HEK293 (cell line): Measurements from ENCODE around the gene ADAMTS14.

ENCODE experiments used
- CTCF ChIA-PET: fragments of 350-600 bp; formaldehyde crosslinking; extraction: SDS; loops from one replicate; lab custom pipeline; 2021; ENCODE audit warnings: antibody characterized with exemption; lab: Yijun Ruan, JAX
- POLR2A ChIA-PET: fragments of 300-600 bp; formaldehyde crosslinking; extraction: SDS; loops from one replicate; lab custom pipeline; 2020; ENCODE audit warnings: antibody characterized with exemption, inconsistent platforms; lab: Yijun Ruan, JAX
- H3K27ac ChIP-seq: fragments of 200-500 bp; sonication (Bioruptor generic); 2 replicates; pipeline ENCODE4 v1.5.1; 2014; ENCODE audit warnings: low read depth, low read length, control low read depth, inconsistent platforms; ENCODE audit errors: extremely low read depth
- H3K36me3 ChIP-seq, 2 experiments: fragments of 200-500 bp in 1 of 2; sonication (Bioruptor generic) in 1 of 2; 1 replicate in 1 of 2; 2 replicates in 1 of 2; pipeline ENCODE4 v1.5.1; 2014 to 2017; ENCODE audit warnings: inconsistent platforms in 2 of 2, low read length in 2 of 2; ENCODE audit not compliant: control insufficient read depth in 2 of 2, insufficient read depth in 1 of 2
- H3K4me1 ChIP-seq: fragments of 200-500 bp; sonication (Bioruptor generic); 2 replicates; pipeline ENCODE4 v1.5.1; 2014; ENCODE audit warnings: mild to moderate bottlenecking, low read length, inconsistent platforms; ENCODE audit not compliant: control insufficient read depth, insufficient read depth
- H3K4me3 ChIP-seq: 2 replicates; pipeline ENCODE4 v1.5.1; 2011; ENCODE audit warnings: low read depth, mild to moderate bottlenecking, control low read depth, low read length, moderate library complexity
- H3K9me3 ChIP-seq: fragments of 200-500 bp; sonication (Bioruptor generic); 2 replicates; pipeline ENCODE4 v1.5.1; 2014; ENCODE audit warnings: low read depth, low read length, inconsistent platforms; ENCODE audit not compliant: control insufficient read depth, insufficient read depth
- BCL11A ChIP-seq: fragments of 450-650 bp; formaldehyde crosslinking; IDR thresholded peaks from 2 replicates; pipeline ENCODE4 v1.5.1; 2016; ENCODE audit warnings: low read depth, missing biosample characterization, missing genetic modification characterization
- GLIS1 ChIP-seq: fragments of 450-650 bp; formaldehyde crosslinking; IDR thresholded peaks from 2 replicates; pipeline ENCODE4 v1.5.1; 2016; ENCODE audit warnings: missing biosample characterization, missing genetic modification characterization
- HIC1 ChIP-seq: fragments of 450-650 bp; formaldehyde crosslinking; IDR thresholded peaks from 2 replicates; pipeline ENCODE4 v1.5.1; 2016; ENCODE audit warnings: missing biosample characterization, missing genetic modification characterization
- HOXC10 ChIP-seq: sonication (generic); formaldehyde crosslinking; IDR thresholded peaks from 2 replicates; pipeline ENCODE4 v1.8.1; 2023; ENCODE audit warnings: mild to moderate bottlenecking, missing genetic modification reagents
- OSR2 ChIP-seq: fragments of 450-650 bp; formaldehyde crosslinking; IDR thresholded peaks from 2 replicates; pipeline ENCODE4 v1.5.1; 2016; ENCODE audit warnings: missing biosample characterization, missing genetic modification characterization
- PRDM4 ChIP-seq: fragments of 450-650 bp; formaldehyde crosslinking; IDR thresholded peaks from 2 replicates; pipeline ENCODE4 v1.5.1; 2017; ENCODE audit warnings: missing biosample characterization, missing genetic modification characterization
- ZIC2 ChIP-seq: fragments of 450-650 bp; formaldehyde crosslinking; IDR thresholded peaks from 2 replicates; pipeline ENCODE4 v1.5.1; 2016; ENCODE audit warnings: missing biosample characterization, missing genetic modification characterization
- ZNF175 ChIP-seq: fragments of 450-650 bp; formaldehyde crosslinking; IDR thresholded peaks from 2 replicates; pipeline ENCODE4 v1.5.1; 2016; ENCODE audit warnings: missing biosample characterization, missing genetic modification characterization
- ZNF184 ChIP-seq: fragments of 450-650 bp; IDR thresholded peaks from 2 replicates; pipeline ENCODE4 v1.5.1; 2018; ENCODE audit warnings: missing biosample characterization, mild to moderate bottlenecking, missing genetic modification characterization
- ZNF274 ChIP-seq, 2 experiments: fragments of 200-500 bp in 1 of 2; fragments of 450-650 bp in 1 of 2; sonication (Bioruptor generic) in 1 of 2; formaldehyde crosslinking in 1 of 2; IDR thresholded peaks; 2 replicates each; pipeline versions ENCODE4 v1.5.1 to v1.6.1; 2014 to 2016; ENCODE audit warnings: borderline replicate concordance in 1 of 2, inconsistent platforms in 1 of 2, low read length in 1 of 2, missing biosample characterization in 1 of 2, missing genetic modification characterization in 1 of 2
- ZNF302 ChIP-seq: fragments of 450-650 bp; formaldehyde crosslinking; IDR thresholded peaks from 2 replicates; pipeline ENCODE4 v1.5.1; 2016; ENCODE audit warnings: missing biosample characterization, missing genetic modification characterization, low read depth
- ZNF341 ChIP-seq: fragments of 450-650 bp; formaldehyde crosslinking; IDR thresholded peaks from 2 replicates; pipeline ENCODE4; 2016; ENCODE audit warnings: low read depth, missing biosample characterization, missing genetic modification characterization
- ZNF354C ChIP-seq: fragments of 450-650 bp; formaldehyde crosslinking; IDR thresholded peaks from 2 replicates; pipeline ENCODE4 v1.5.1; 2016; ENCODE audit warnings: missing biosample characterization, missing genetic modification characterization, low read depth, borderline replicate concordance
- ZNF404 ChIP-seq: fragments of 450-650 bp; formaldehyde crosslinking; IDR thresholded peaks from 2 replicates; pipeline ENCODE4 v1.5.1; 2017; ENCODE audit warnings: missing biosample characterization, missing genetic modification characterization
- ZNF747 ChIP-seq: fragments of 450-650 bp; formaldehyde crosslinking; IDR thresholded peaks from 2 replicates; pipeline ENCODE4 v1.5.1; 2016; ENCODE audit warnings: missing biosample characterization, missing genetic modification characterization

The ADAMTS14 gene

GRCh38 chr10:70690589-70690988 is 18.3 kb downstream of the ADAMTS14 start:
- no peaks in the 10 kb centered on the region for H3K4me1 ChIP-seq
- TF ChIP-seq ZIC2 (tag by site-specific recombination) (peak; percentile 19; the same call in 1 of the 2 replicates), ZNF274 (IDR thresholded peaks at IDR 0.05; ENCODE audit: low read length) (no peak), ZNF274 (tag by site-specific recombination; IDR thresholded peaks at IDR 0.05; ENCODE audit: borderline replicate concordance) (no peak)
- no peak overlapping the region for H3K27ac ChIP-seq
- no peaks in the 10 kb centered on the region for H3K9me3 ChIP-seq
- CTCF ChIA-PET, result no interaction called here
- H3K36me3 ChIP-seq, result no peaks in the 10 kb centered on the region
- no peak overlapping the region for H3K4me3 ChIP-seq
- POLR2A ChIA-PET, result no interaction called here

- Histone ChIP-seq H3K4me3 (no peak overlapping the region), H3K36me3 (no peaks in the 10 kb centered on the region), H3K4me1 (no peaks in the 10 kb centered on the region), H3K9me3 (no peaks in the 10 kb centered on the region), H3K27ac (no peak overlapping the region)
- TF ChIP-seq HOXC10 (CRISPR knock-in tag) (no peak), HIC1 (no peak), ZNF404 (tag by site-specific recombination) (no peak), ZNF302 (no peak), ZNF341 (tag by site-specific recombination) (no peak), ZNF747 (no peak), ZNF354C (tag by site-specific recombination) (no peak), OSR2 (tag by site-specific recombination) (no peak), ZNF175 (no peak), BCL11A (no peak), ZNF184 (no peak)
- POLR2A ChIA-PET, result no interaction called here
- CTCF ChIA-PET, result interaction anchor here (0.5 to 0.6 kb wide), 2 partner anchors 47 to 143 kb away, joined by 3 to 4 read pairs; no protein-coding TSS in a partner anchor
Observed at GRCh38 chr10:70691611-70692010, 19.3 kb downstream of the ADAMTS14 start.

- ChIA-PET POLR2A (no interaction called here), CTCF (interaction anchor here (0.5 kb wide), 1 partner anchor 144 kb away, joined by 3 read pairs; no protein-coding TSS in a partner anchor)
- Histone ChIP-seq H3K4me1 (no peaks in the 10 kb centered on the region), H3K27ac (no peak overlapping the region), H3K36me3 (no peaks in the 10 kb centered on the region), H3K9me3 (no peaks in the 10 kb centered on the region), H3K4me3 (no peak overlapping the region)
- TF ChIP-seq GLIS1 (tag by site-specific recombination) (peak; percentile 80), ZIC2 (tag by site-specific recombination) (peak; percentile 82), PRDM4 (tag by site-specific recombination) (no peak)
Observed at GRCh38 chr10:70692043-70692603, 19.8 kb downstream of the ADAMTS14 start.
